ENCODE results near the gene SPHK2.

DNA sequence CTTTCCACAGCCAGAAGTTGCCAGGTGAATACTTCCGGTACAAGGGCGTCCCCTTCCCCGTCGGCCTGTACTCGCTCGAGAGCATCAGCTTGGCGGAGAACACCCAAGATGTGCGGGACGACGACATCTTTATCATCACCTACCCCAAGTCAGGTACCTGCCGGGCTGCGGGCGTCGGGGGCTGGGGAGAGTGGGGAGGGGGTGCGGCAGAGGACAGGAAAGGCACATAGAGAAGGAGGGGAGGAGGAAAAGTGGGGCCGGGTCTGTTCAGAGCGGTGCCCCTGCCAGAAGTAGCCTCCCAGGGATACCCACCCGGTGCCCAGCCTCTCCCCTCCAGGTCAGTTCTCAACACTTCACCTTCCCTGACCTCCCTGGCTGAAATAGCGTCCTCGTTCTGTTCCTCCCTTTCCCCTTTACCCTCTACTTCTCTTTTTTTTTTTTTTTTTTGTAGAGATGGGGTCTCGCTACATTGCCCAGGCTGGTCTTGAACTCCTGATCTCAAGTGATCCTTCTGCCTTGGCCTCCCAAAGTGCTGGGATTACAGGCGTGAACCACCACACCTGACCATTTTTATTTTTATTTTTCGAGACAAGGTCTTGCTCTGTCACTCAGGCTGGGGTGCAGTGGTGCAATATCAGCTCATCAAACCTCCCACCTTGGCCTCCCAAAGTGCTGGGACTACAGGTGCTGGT lies 43.2 kb upstream of the SPHK2 start:
- TF ChIP-seq REST (IDR thresholded peaks at IDR 0.05; ENCODE audit: low read depth, low read length) (no peak), TAF1 (IDR thresholded peaks at IDR 0.05; ENCODE audit: borderline replicate concordance, low read depth, low read length) (no peak), CTCF (IDR thresholded peaks at IDR 0.05) (no peak), SMC3 (IDR thresholded peaks at IDR 0.05; ENCODE audit: low read depth, low read length) (no peak)
- TF ChIP-seq, protein P1, sequence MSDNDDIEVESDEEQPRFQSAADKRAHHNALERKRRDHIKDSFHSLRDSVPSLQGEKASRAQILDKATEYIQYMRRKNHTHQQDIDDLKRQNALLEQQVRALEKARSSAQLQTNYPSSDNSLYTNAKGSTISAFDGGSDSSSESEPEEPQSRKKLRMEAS (IDR thresholded peaks at IDR 0.05; ENCODE audit: low read depth): no peak
- TF ChIP-seq, protein P2, sequence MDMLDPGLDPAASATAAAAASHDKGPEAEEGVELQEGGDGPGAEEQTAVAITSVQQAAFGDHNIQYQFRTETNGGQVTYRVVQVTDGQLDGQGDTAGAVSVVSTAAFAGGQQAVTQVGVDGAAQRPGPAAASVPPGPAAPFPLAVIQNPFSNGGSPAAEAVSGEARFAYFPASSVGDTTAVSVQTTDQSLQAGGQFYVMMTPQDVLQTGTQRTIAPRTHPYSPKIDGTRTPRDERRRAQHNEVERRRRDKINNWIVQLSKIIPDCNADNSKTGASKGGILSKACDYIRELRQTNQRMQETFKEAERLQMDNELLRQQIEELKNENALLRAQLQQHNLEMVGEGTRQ (IDR thresholded peaks at IDR 0.05; ENCODE audit: borderline replicate concordance, low read depth, low read length): no peak

All from SK-N-SH (cell line).